ENCODE data around the gene ALK. TPM values are rescaled to one million over a fixed set of nuclear protein-coding genes. Genes with fewer than 3 reads are reported as not detected.

The ALK gene
- total RNA-seq, 4 donors from 2014 or later = 0.32 to 0.42 TPM; not detected in 2

DNA sequence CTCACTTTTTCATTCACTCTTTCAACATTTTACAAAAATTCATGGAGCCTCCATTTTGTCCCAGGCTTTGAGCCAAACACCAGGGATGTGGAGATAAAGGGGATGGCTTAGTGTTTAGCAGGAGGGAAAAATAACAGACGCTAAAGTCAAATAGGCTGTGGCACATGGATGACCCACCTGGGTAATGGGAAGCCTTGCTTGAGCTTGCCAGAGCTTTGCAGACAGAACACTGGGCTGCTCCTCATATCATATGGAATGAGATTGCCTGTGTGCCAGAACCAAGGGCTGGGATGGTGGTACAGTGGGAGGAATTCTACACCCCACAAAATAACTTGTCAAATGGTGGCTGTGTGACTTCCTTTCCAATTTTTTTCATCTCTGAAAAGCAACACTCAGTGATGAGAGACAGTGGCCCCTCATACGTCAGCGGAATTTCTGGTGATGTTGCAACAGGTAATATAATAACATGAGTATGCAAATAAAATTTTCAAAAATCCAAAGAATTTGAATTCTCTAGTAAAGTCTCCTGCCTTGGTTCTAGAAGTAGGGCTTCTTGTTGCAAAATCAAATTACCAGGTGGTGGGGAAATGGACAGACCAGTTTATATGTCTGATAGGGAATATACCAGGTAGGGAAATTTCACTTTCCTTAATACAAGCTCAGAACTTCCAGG, 553.3 kb downstream of the ALK start:
- Histone ChIP-seq H3K9me3 (no peaks in the 10 kb centered on the region), H3K27me3 (no peaks in the 10 kb centered on the region), H3K4me3 (no peak overlapping the region), H3K4me1 (no peaks in the 10 kb centered on the region), H3K36me3 (no peaks in the 10 kb centered on the region), H3K27ac (no peak overlapping the region)
- TF ChIP-seq POLR2A (IDR thresholded peaks at IDR 0.05) = no peak
- TF ChIP-seq POLR2AphosphoS5 (IDR thresholded peaks at IDR 0.05) = no peak
- TF ChIP-seq EP300 (IDR thresholded peaks at IDR 0.05) = no peak
- TF ChIP-seq, protein P1, sequence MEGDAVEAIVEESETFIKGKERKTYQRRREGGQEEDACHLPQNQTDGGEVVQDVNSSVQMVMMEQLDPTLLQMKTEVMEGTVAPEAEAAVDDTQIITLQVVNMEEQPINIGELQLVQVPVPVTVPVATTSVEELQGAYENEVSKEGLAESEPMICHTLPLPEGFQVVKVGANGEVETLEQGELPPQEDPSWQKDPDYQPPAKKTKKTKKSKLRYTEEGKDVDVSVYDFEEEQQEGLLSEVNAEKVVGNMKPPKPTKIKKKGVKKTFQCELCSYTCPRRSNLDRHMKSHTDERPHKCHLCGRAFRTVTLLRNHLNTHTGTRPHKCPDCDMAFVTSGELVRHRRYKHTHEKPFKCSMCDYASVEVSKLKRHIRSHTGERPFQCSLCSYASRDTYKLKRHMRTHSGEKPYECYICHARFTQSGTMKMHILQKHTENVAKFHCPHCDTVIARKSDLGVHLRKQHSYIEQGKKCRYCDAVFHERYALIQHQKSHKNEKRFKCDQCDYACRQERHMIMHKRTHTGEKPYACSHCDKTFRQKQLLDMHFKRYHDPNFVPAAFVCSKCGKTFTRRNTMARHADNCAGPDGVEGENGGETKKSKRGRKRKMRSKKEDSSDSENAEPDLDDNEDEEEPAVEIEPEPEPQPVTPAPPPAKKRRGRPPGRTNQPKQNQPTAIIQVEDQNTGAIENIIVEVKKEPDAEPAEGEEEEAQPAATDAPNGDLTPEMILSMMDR (IDR thresholded peaks at IDR 0.05) = no peak
- no peak for DNase-seq (ENCODE audit: low spot score in 2 of 2)
- WGBS = 70% methylated on average over 3 of the region's 3 CpGs

DNA sequence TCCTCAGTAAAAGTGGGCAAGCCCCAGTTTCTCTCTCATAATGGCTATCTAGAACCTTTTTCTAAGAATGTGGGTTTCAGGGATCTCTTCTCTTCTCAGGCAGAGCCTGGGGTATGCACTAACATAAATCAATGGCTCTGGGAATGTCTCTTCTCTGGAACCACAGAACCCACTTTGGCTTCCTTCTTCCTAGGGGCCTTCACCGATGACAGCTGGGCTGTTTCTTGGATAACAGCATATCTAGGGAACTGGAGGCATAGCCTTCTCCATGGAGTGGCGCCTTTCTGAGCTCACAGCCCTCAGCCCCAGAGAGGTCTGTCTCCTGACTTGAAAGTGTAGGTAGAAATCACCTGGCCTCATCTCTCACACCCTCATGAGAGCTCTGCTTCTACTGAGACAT, 558.3 kb downstream of the ALK start:
- H3K27me3 ChIP-seq = no peaks in the 10 kb centered on the region
- no peaks in the 10 kb centered on the region for H3K36me3 ChIP-seq
- TF ChIP-seq POLR2AphosphoS5 (IDR thresholded peaks at IDR 0.05) (no peak), EP300 (IDR thresholded peaks at IDR 0.05) (no peak), POLR2A (IDR thresholded peaks at IDR 0.05) (no peak)
- TF ChIP-seq, protein P1 (IDR thresholded peaks at IDR 0.05) = no peak
- no peaks in the 10 kb centered on the region for H3K4me1 ChIP-seq
- H3K9me3 ChIP-seq = no peaks in the 10 kb centered on the region
- no peak overlapping the region for H3K4me3 ChIP-seq
- WGBS = 84% methylated on average over 2 of the region's 2 CpGs
- no peak overlapping the region for H3K27ac ChIP-seq
- no peak for DNase-seq (ENCODE audit: low spot score in 2 of 2)

DNA sequence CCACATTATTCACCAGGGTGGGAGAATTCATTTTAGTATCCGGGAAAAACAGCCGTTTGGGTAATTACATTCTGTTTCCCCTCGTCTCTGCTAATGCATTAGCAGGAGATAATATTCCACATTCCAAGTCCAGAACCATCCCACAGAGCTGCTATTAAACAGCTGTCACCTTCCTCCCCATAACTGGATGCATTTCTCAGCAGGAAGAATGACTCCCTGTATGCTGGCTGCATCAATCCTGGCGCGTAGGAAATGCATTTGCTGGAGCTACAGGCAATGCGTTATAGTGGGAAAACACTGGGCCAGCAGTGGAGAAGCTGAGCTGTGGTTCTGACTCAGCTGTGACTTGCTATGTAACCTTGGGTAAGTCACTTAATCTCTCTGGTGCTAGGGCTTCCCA, 560.2 kb downstream of the ALK start:
- Histone ChIP-seq H3K36me3 (no peaks in the 10 kb centered on the region), H3K9me3 (no peaks in the 10 kb centered on the region), H3K27ac (no peak overlapping the region), H3K4me3 (no peak overlapping the region), H3K27me3 (no peaks in the 10 kb centered on the region), H3K4me1 (no peaks in the 10 kb centered on the region)
- TF ChIP-seq, protein P1 (IDR thresholded peaks at IDR 0.05) = no peak
- no peak for TF ChIP-seq POLR2A (IDR thresholded peaks at IDR 0.05)
- 86% methylated on average over 6 of the region's 6 CpGs for WGBS
- DNase-seq (ENCODE audit: low spot score in 2 of 2) = no peak

DNA sequence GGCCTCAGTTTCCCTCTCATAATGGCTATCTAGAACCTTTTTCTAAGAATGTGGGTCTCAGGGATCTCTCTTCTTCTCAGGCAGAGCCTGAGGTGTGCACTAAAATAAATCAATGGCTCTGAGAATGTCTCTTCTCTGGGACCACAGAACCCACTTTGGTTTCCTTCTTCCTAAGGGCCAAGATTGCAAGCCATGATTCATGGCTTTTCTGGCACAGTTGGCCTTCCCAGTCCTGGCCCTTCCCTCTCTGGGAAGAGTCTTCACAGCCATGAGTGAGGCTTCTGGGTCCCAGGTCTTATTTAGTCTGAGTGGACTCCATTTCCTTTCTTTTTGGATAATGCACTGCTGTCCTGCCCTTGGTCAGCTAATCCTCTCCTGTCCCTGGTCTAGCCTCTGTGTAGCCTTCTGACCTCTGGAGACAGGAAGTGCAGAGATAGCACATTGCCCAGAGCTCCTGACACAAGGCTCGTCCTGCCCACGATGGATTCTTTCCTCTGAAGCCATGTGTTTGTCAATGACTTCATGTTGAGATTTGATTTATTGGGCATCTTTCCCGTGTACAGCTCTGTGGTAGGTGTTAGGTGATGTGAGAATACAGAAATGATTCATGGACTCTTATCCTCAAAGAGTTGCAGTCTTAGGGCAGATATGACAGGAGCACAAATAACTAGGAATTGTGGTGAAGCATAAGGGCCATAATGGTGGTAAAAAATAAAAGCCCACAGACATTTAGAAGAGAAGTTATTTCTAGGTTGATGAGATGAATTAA, 561.2 kb downstream of the ALK start:
- no peaks in the 10 kb centered on the region for H3K27me3 ChIP-seq
- H3K9me3 ChIP-seq = no peaks in the 10 kb centered on the region
- H3K27ac ChIP-seq = no peak overlapping the region
- no peak for TF ChIP-seq EP300 (IDR thresholded peaks at IDR 0.05)
- TF ChIP-seq POLR2AphosphoS5 (IDR thresholded peaks at IDR 0.05) = no peak
- TF ChIP-seq POLR2A (IDR thresholded peaks at IDR 0.05) = no peak
- TF ChIP-seq, protein P1 (IDR thresholded peaks at IDR 0.05) = no peak
- DNase-seq (ENCODE audit: low spot score in 2 of 2) = no peak
- no peak overlapping the region for H3K4me3 ChIP-seq
- no peaks in the 10 kb centered on the region for H3K4me1 ChIP-seq
- WGBS = 16% methylated on average over 3 of the region's 3 CpGs
- no peaks in the 10 kb centered on the region for H3K36me3 ChIP-seq

DNA sequence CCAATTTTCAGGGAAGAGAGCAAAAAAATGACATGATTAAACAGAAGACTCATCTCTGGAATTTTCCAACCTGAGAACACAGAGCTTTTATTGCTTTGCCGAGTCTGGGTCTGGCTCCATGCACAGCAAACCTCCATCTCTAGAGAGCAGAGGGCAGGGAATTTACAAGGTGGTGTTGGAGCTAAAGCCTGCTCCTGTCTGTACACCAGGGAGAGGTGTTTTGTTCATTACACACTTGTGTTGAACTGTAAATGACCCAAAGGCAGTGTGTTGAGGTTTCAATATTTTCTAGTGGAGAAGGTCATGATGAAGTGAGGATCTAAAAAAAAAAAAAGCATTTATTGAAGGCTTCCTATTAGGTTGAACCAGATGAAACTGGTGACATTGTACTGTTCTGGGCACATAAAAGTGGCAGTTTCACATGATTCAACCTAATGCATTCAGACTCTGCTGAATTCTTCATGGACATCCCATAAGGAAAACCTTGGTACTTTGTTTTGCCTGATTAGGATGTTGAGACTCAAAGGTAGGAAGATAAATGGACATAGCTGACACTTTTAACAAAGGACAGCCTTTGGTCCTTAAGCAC, 567.9 kb downstream of the ALK start:
- Histone ChIP-seq H3K27ac (no peak overlapping the region), H3K9me3 (no peaks in the 10 kb centered on the region), H3K36me3 (no peaks in the 10 kb centered on the region), H3K4me3 (no peak overlapping the region), H3K27me3 (no peaks in the 10 kb centered on the region), H3K4me1 (no peaks in the 10 kb centered on the region)
- TF ChIP-seq POLR2AphosphoS5 (IDR thresholded peaks at IDR 0.05) (no peak), POLR2A (IDR thresholded peaks at IDR 0.05) (no peak), EP300 (IDR thresholded peaks at IDR 0.05) (no peak)
- TF ChIP-seq, protein P1 (IDR thresholded peaks at IDR 0.05) = no peak
- no peak for DNase-seq (ENCODE audit: low spot score in 2 of 2)
- 96% methylated on average over 1 of the region's 1 CpG for WGBS
